Endothelial cell of umbilical vein (primary cell): ENCODE measurements around the gene KLHL6. TPM values are rescaled to one million over a fixed set of nuclear protein-coding genes. Genes with fewer than 3 reads are reported as not detected.
A peak's percentile ranks its signal among the peaks of the same experiment; 100 is the strongest.

ENCODE experiments used
- BruUV-seq: library from RNA; stranded (reverse); fragments of 400-500 nt; replicated peaks from 2 replicates; lab custom pipeline; 2021; lab: Mats Ljungman, UMichigan
- CTCF ChIA-PET: fragments of 300-600, 350-600 bp; sonication (Branson Sonifier 250); formaldehyde crosslinking; loops from one replicate; lab custom pipeline; 2021; ENCODE audit warnings: antibody characterized with exemption, inconsistent platforms; lab: Charles Lee
- POLR2A ChIA-PET: fragments of 300-600, 350-600 bp; sonication (Branson Sonifier 250); formaldehyde crosslinking; loops from one replicate; lab custom pipeline; 2021; ENCODE audit warnings: antibody characterized with exemption, inconsistent platforms; lab: Charles Lee
- DNase-seq: peaks from one replicate; pipeline ENCODE4 v3.0.0-alpha.2; 2011; ENCODE audit warnings: low read depth, low spot score
- FAIRE-seq: peaks from 2 replicates; lab custom pipeline; 2011; peaks lifted over from hg19 to GRCh38; lab: Jason Lieb, UNC
- H2AFZ ChIP-seq: 2 replicates; pipeline ENCODE4 v1.6.0; 2012; ENCODE audit warnings: low read depth, low read length, control low read depth, inconsistent platforms
- H3K27ac ChIP-seq: 2 replicates; pipeline ENCODE4 v1.5.1; 2011; ENCODE audit warnings: low read depth, mild to moderate bottlenecking, control low read depth, low read length, moderate library complexity; ENCODE audit not compliant: insufficient read depth
- H3K27me3 ChIP-seq, 2 experiments: 2 replicates each; pipeline versions ENCODE4 v1.6.0 to v1.6.1; 2011; ENCODE audit warnings: low read length in 2 of 2, mixed read lengths in 1 of 2; ENCODE audit not compliant: control insufficient read depth in 2 of 2, insufficient read depth in 2 of 2
- H3K36me3 ChIP-seq, 2 experiments: 2 replicates in 1 of 2; 3 replicates in 1 of 2; pipeline ENCODE4 v1.5.1; 2011; ENCODE audit warnings: low read length in 2 of 2, mild to moderate bottlenecking in 1 of 2, moderate library complexity in 1 of 2; ENCODE audit not compliant: control insufficient read depth in 2 of 2, insufficient read depth in 2 of 2; ENCODE audit errors: extremely low read depth in 1 of 2
- H3K4me1 ChIP-seq: 3 replicates; pipeline ENCODE4 v1.5.1; 2011; ENCODE audit warnings: mild to moderate bottlenecking, low read length; ENCODE audit not compliant: control insufficient read depth, insufficient read depth; ENCODE audit errors: extremely low read depth
- H3K4me2 ChIP-seq: 2 replicates; pipeline ENCODE4 v1.6.1; 2011; ENCODE audit warnings: low read length, control low read depth, mixed read lengths; ENCODE audit not compliant: insufficient read depth
- H3K4me3 ChIP-seq, 3 experiments: fragments of 200-600 bp in 1 of 3; sonication (generic), shearing (Covaris generic) in 1 of 3; replicated peaks in 1 of 3; 2 replicates each; pipeline ENCODE4 v1.5.1; 2011 to 2016; ENCODE audit warnings: control low read depth in 3 of 3, low read length in 3 of 3, mild to moderate bottlenecking in 2 of 3, inconsistent platforms in 1 of 3, low read depth in 1 of 3, moderate library complexity in 1 of 3; ENCODE audit not compliant: insufficient read depth in 1 of 3
- H3K79me2 ChIP-seq: 2 replicates; pipeline ENCODE4 v1.6.0; 2012; ENCODE audit warnings: low read length, inconsistent platforms; ENCODE audit not compliant: control insufficient read depth, insufficient read depth
- H3K9ac ChIP-seq: replicated peaks from 2 replicates; pipeline ENCODE3; 2011; ENCODE audit warnings: low read length, control low read depth; ENCODE audit not compliant: insufficient read depth; ENCODE audit errors: extremely low read depth
- H3K9me1 ChIP-seq: replicated peaks from 3 replicates; pipeline ENCODE4 v1.6.0; 2011; ENCODE audit warnings: mild to moderate bottlenecking, low read length; ENCODE audit not compliant: control insufficient read depth, insufficient read depth; ENCODE audit errors: extremely low read depth
- H3K9me3 ChIP-seq: replicated peaks from 2 replicates; pipeline ENCODE4 v1.5.1; 2012; ENCODE audit warnings: low read length, inconsistent platforms; ENCODE audit not compliant: control insufficient read depth, insufficient read depth
- H4K20me1 ChIP-seq: replicated peaks from 2 replicates; pipeline ENCODE3; 2011; ENCODE audit warnings: mild to moderate bottlenecking, low read length; ENCODE audit not compliant: control insufficient read depth, insufficient read depth; ENCODE audit errors: extremely low read depth
- CTCF ChIP-seq, 2 donors: IDR thresholded peaks; 1 replicate in 1 of 2; 2 replicates in 1 of 2; pipeline ENCODE4 v1.5.1; 2011; ENCODE audit warnings: low read length in 2 of 2, mild to moderate bottlenecking in 2 of 2, moderate library complexity in 2 of 2, control low read depth in 1 of 2, inconsistent platforms in 1 of 2, low read depth in 1 of 2; ENCODE audit not compliant: insufficient read depth in 1 of 2; ENCODE audit errors: extremely low read depth in 1 of 2
- EZH2 ChIP-seq: IDR thresholded peaks from 2 replicates; pipeline ENCODE4 v1.6.1; 2012; ENCODE audit warnings: borderline replicate concordance, low read depth, mild to moderate bottlenecking, moderate library complexity, low read length, inconsistent platforms; ENCODE audit not compliant: severe bottlenecking
- FOS ChIP-seq: IDR thresholded peaks from 2 replicates; pipeline ENCODE4 v1.6.1; 2011; ENCODE audit warnings: mild to moderate bottlenecking, low read length, moderate library complexity, borderline replicate concordance; ENCODE audit not compliant: insufficient read depth
- GATA2 ChIP-seq: IDR thresholded peaks from 2 replicates; pipeline ENCODE4 v1.7.0; 2011; ENCODE audit warnings: low read depth, mild to moderate bottlenecking, moderate library complexity, mixed read lengths, low read length; ENCODE audit not compliant: insufficient read length, insufficient read depth
- JUN ChIP-seq: IDR thresholded peaks from 2 replicates; pipeline ENCODE4 v1.6.1; 2011; ENCODE audit warnings: borderline replicate concordance, low read depth; ENCODE audit not compliant: insufficient read length, insufficient read depth
- MAX ChIP-seq: IDR thresholded peaks from 2 replicates; pipeline ENCODE4 v1.6.1; 2011; ENCODE audit not compliant: insufficient read depth, insufficient read length
- MYC ChIP-seq: IDR thresholded peaks from one replicate; pipeline ENCODE4 v1.6.1; 2011; ENCODE audit warnings: mild to moderate bottlenecking, low read depth, low read length
- POLR2A ChIP-seq: IDR thresholded peaks from 2 replicates; pipeline ENCODE4 v1.6.1; 2012; ENCODE audit warnings: low read depth, mild to moderate bottlenecking, control low read depth, low read length
- POLR2AphosphoS5 ChIP-seq: IDR thresholded peaks from 2 replicates; pipeline ENCODE4 v1.6.1; 2012; ENCODE audit warnings: low read depth, mild to moderate bottlenecking, control low read depth, low read length, moderate library complexity; ENCODE audit not compliant: insufficient read depth
- dilution Hi-C: fragments of 300-500 bp; cut with MboI; formaldehyde crosslinking; loops from one replicate; pipeline ENCODE4 v1.15.0; 2019; ENCODE audit warnings: low sequenced_read_pairs; ENCODE audit not compliant: extremely low pct_ligation_motif_present
- intact Hi-C: fragments of 100-400 bp; cut with micrococcal nuclease; formaldehyde crosslinking; loops from one replicate; pipeline ENCODE4 v1.10.0; 2022
- polyA plus RNA-seq, 4 experiments: library from polyadenylated mRNA; depleted of rRNA in 3 of 4; stranded (reverse) in 3 of 4; unstranded in 1 of 4; fragments of >200 nt; gene quantifications; 2 replicates each; pipeline versions ENCODE4 v1.2.1 to v1.2.3, GENCODE V29; 2011 to 2012; ENCODE audit warnings: missing spikeins in 1 of 4
- total RNA-seq: library from RNA; stranded (reverse); gene quantifications from 2 replicates; pipeline ENCODE4 v1.2.3, GENCODE V29; 2021

KLHL6 gene
- total and polyA plus RNA-seq, 2 donors (not counting 3 experiments of a cell fraction or from before 2014, with no cell fraction given), result 5.7 to 12.6 TPM

GRCh38 chr3:183576487-183577107, 21.1 kb upstream of the KLHL6 start:
- dilution Hi-C loops (no loop called here), intact Hi-C loops (no loop called here)
- Histone ChIP-seq H3K36me3 (no peaks in the 10 kb centered on the region), H2AFZ (no peak overlapping the region), H3K9me1 (no peaks in the 10 kb centered on the region), H3K27ac (no peak overlapping the region), H3K79me2 (no peaks in the 10 kb centered on the region), H3K4me2 (no peak overlapping the region), H4K20me1 (no peaks in the 10 kb centered on the region), H3K9ac (no peak overlapping the region), H3K4me3 (no peak overlapping the region), H3K9me3 (no peaks in the 10 kb centered on the region), H3K4me1 (peaks cover 11% of the 10 kb centered on the region), H3K27me3 (peaks cover 24 to 31% of the 10 kb centered on the region in 2 experiments)
- FAIRE-seq, result peak; percentile 8
- ChIA-PET POLR2A (interaction anchor here (0.5 kb wide), 1 partner anchor 244 kb away, joined by 3 read pairs; no protein-coding TSS in a partner anchor), CTCF (interaction anchor here (1.0 to 2.4 kb wide), 2 partner anchors 15 to 88 kb away, joined by 3 to 9 read pairs; no protein-coding TSS in a partner anchor)
- TF ChIP-seq JUN (no peak), EZH2 (no peak)
- DNase-seq, result peak; percentile 30
- BruUV-seq, result no TSS peak

GRCh38 chr3:183572935-183573334, 17.4 kb upstream of the KLHL6 start:
- no peaks in the 10 kb centered on the region for H3K79me2 ChIP-seq
- no peak overlapping the region for H3K9ac ChIP-seq
- no TSS peak for BruUV-seq
- TF ChIP-seq JUN (no peak), POLR2A (no peak), GATA2 (no peak), MYC (no peak), FOS (no peak), MAX (no peak), EZH2 (no peak), CTCF (IDR thresholded peaks at IDR 0.05; ENCODE audit: extremely low read depth in 1 of 2, insufficient read depth in 1 of 2, low read depth in 1 of 2, low read length in 2 of 2) (no peak), POLR2AphosphoS5 (no peak)
- H3K27me3 ChIP-seq, result peaks cover 13 to 21% of the 10 kb centered on the region in 2 experiments
- no peaks in the 10 kb centered on the region for H3K9me1 ChIP-seq
- no peak overlapping the region for H3K4me3 ChIP-seq
- ChIA-PET POLR2A (no interaction called here), CTCF (no interaction called here)
- no peak overlapping the region for H3K4me2 ChIP-seq
- H4K20me1 ChIP-seq, result no peaks in the 10 kb centered on the region
- no peak for FAIRE-seq
- no peak for DNase-seq
- dilution Hi-C loops (no loop called here), intact Hi-C loops (no loop called here)
- peaks cover 4% of the 10 kb centered on the region for H3K4me1 ChIP-seq
- H2AFZ ChIP-seq, result no peak overlapping the region
- no peaks in the 10 kb centered on the region for H3K9me3 ChIP-seq
- no peaks in the 10 kb centered on the region for H3K36me3 ChIP-seq
- no peak overlapping the region for H3K27ac ChIP-seq
